ENCODE data around the gene SNTG2.

DNA sequence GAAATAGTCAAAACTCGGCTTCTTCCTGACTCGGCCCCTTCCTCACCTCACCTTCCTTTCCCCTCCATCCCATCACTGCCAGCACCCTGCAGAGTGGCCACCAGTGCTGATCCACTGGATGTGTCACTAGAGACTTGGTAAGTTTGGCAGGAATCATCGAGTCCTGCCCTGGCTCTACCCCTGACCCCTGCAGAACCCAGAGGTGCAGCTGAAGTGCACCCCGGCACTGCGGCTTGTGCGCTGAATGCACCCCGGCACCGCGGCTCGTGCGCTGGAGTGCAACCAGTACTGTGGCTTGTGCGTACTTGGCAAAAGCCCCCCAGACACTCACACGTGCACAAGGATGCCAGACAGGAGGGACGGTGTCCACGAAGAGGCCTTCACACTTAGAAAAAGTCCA is 206.5 kb downstream of the SNTG2 start:
- TF ChIP-seq, protein P1, sequence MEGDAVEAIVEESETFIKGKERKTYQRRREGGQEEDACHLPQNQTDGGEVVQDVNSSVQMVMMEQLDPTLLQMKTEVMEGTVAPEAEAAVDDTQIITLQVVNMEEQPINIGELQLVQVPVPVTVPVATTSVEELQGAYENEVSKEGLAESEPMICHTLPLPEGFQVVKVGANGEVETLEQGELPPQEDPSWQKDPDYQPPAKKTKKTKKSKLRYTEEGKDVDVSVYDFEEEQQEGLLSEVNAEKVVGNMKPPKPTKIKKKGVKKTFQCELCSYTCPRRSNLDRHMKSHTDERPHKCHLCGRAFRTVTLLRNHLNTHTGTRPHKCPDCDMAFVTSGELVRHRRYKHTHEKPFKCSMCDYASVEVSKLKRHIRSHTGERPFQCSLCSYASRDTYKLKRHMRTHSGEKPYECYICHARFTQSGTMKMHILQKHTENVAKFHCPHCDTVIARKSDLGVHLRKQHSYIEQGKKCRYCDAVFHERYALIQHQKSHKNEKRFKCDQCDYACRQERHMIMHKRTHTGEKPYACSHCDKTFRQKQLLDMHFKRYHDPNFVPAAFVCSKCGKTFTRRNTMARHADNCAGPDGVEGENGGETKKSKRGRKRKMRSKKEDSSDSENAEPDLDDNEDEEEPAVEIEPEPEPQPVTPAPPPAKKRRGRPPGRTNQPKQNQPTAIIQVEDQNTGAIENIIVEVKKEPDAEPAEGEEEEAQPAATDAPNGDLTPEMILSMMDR (IDR thresholded peaks at IDR 0.05; ENCODE audit: low read depth, low read length, poor library complexity, severe bottlenecking): no peak
- TF ChIP-seq EZH2phosphoT487 (IDR thresholded peaks at IDR 0.05; ENCODE audit: borderline replicate concordance, low read length): no peak

Measured in DOHH2 (cell line).